Sigmoid colon (tissue), 3 donors: ENCODE measurements around the gene VRK1.

ENCODE experiments used
- POLR2A ChIP-seq, 2 donors: fragments of 450-650 bp; IDR thresholded peaks; one replicate each; pipeline ENCODE4 v1.6.1; 2016; ENCODE audit warnings: antibody characterized with exemption in 2 of 2, mild to moderate bottlenecking in 2 of 2, moderate library complexity in 2 of 2
- TF ChIP-seq, protein P1 (sequence below), 4 experiments: fragments of 450-650 bp in 3 of 4; fragments of 200-600 bp in 1 of 4; IDR thresholded peaks; one replicate each; pipeline ENCODE4 v1.5.1; 2016 to 2019; ENCODE audit warnings: antibody characterized with exemption in 4 of 4, mild to moderate bottlenecking in 3 of 4, moderate library complexity in 2 of 4

DNA sequence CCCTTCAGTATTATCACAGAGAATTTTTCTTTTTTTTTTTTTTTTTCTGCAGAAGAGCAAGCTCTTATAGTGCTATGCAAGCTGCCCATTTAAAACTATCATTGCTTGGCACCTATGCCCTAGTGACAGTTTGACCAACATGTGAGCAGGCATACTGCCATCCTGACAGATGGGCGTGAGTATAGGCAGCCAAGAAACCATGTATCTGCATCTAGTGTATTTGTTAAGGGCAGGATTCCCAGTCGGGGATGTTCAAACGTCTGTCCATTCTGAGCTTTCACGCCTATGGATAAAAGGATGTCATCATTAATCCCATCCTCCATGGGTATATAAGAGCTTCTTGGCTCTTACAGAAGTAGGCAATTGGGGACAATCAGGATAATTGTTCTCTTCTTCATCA, 8.8 kb downstream of the VRK1 start:
- TF ChIP-seq, protein P1, sequence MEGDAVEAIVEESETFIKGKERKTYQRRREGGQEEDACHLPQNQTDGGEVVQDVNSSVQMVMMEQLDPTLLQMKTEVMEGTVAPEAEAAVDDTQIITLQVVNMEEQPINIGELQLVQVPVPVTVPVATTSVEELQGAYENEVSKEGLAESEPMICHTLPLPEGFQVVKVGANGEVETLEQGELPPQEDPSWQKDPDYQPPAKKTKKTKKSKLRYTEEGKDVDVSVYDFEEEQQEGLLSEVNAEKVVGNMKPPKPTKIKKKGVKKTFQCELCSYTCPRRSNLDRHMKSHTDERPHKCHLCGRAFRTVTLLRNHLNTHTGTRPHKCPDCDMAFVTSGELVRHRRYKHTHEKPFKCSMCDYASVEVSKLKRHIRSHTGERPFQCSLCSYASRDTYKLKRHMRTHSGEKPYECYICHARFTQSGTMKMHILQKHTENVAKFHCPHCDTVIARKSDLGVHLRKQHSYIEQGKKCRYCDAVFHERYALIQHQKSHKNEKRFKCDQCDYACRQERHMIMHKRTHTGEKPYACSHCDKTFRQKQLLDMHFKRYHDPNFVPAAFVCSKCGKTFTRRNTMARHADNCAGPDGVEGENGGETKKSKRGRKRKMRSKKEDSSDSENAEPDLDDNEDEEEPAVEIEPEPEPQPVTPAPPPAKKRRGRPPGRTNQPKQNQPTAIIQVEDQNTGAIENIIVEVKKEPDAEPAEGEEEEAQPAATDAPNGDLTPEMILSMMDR (IDR thresholded peaks at IDR 0.05): no peak
- TF ChIP-seq POLR2A (IDR thresholded peaks at IDR 0.05): no peak
